Nephron progenitor cell (in vitro differentiated cells): Measurements from ENCODE around the gene HIGD1B.

Experiments
- DNase-seq: peaks from one replicate; pipeline ENCODE4 v3.0.0; 2021
- H3K27ac Mint-ChIP-seq: 2 replicates; pipeline ENCODE4 v1.8.0; 2021; ENCODE audit warnings: mild to moderate bottlenecking, moderate library complexity, mixed read lengths
- H3K27me3 Mint-ChIP-seq: 2 replicates; pipeline ENCODE4 v1.8.0; 2021; ENCODE audit warnings: mild to moderate bottlenecking, low read depth, mixed read lengths; ENCODE audit not compliant: poor library complexity
- H3K36me3 Mint-ChIP-seq: 2 replicates; pipeline ENCODE4 v1.8.0; 2021; ENCODE audit warnings: low read depth, mixed read lengths
- H3K4me1 Mint-ChIP-seq: 2 replicates; pipeline ENCODE4 v1.8.0; 2021; ENCODE audit warnings: mixed read lengths
- H3K4me3 Mint-ChIP-seq: 2 replicates; pipeline ENCODE4 v1.8.0; 2021; ENCODE audit warnings: mild to moderate bottlenecking, moderate library complexity, mixed read lengths
- H3K9me3 Mint-ChIP-seq: 2 replicates; pipeline ENCODE4 v1.8.0; 2021; ENCODE audit warnings: mild to moderate bottlenecking, moderate library complexity, mixed read lengths
- CTCF ChIP-seq: fragments of 200-600 bp; sonication (generic); IDR thresholded peaks from 2 replicates; pipeline ENCODE4 v1.5.0; 2021; ENCODE audit warnings: antibody characterized with exemption

The HIGD1B gene

GRCh38 chr17:44877121-44877520, 29.4 kb downstream of the HIGD1B start:
- Mint-ChIP-seq H3K4me1 (no peaks in the 10 kb centered on the region), H3K36me3 (peaks cover 54% of the 10 kb centered on the region), H3K27ac (no peak overlapping the region), H3K27me3 (no peaks in the 10 kb centered on the region), H3K4me3 (no peak overlapping the region), H3K9me3 (no peaks in the 10 kb centered on the region)
- DNase-seq = no peak
- TF ChIP-seq CTCF = no peak

- H3K9me3 Mint-ChIP-seq = no peaks in the 10 kb centered on the region
- peak; percentile 23 for DNase-seq
Observed at GRCh38 chr17:44878627-44879221, 31.0 kb downstream of the HIGD1B start.

GRCh38 chr17:44879376-44879775, 31.7 kb downstream of the HIGD1B start:
- H3K9me3 Mint-ChIP-seq = no peaks in the 10 kb centered on the region
- H3K36me3 Mint-ChIP-seq = peaks cover 62% of the 10 kb centered on the region
- DNase-seq = no peak
- H3K4me1 Mint-ChIP-seq = no peaks in the 10 kb centered on the region
- no peak overlapping the region for H3K4me3 Mint-ChIP-seq
- H3K27me3 Mint-ChIP-seq = no peaks in the 10 kb centered on the region
- no peak for TF ChIP-seq CTCF
- H3K27ac Mint-ChIP-seq = no peak overlapping the region

More at GRCh38 chr17:44878627-44879221, 31.0 kb downstream of the HIGD1B start:
- TF ChIP-seq CTCF = peak; percentile 48
- Mint-ChIP-seq H3K36me3 (peaks cover 61% of the 10 kb centered on the region), H3K4me3 (no peak overlapping the region), H3K27ac (no peak overlapping the region), H3K27me3 (no peaks in the 10 kb centered on the region), H3K4me1 (no peaks in the 10 kb centered on the region)

- H3K27me3 Mint-ChIP-seq = no peaks in the 10 kb centered on the region
- no peak for TF ChIP-seq CTCF
- H3K36me3 Mint-ChIP-seq = peaks cover 66% of the 10 kb centered on the region
- no peaks in the 10 kb centered on the region for H3K9me3 Mint-ChIP-seq
- DNase-seq = no peak
- H3K27ac Mint-ChIP-seq = no peak overlapping the region
- H3K4me3 Mint-ChIP-seq = no peak overlapping the region
- H3K4me1 Mint-ChIP-seq = no peaks in the 10 kb centered on the region
Observed at GRCh38 chr17:44880062-44880461, 32.4 kb downstream of the HIGD1B start.

- H3K4me3 Mint-ChIP-seq = no peak overlapping the region
- peaks cover 62% of the 10 kb centered on the region for H3K36me3 Mint-ChIP-seq
- no peaks in the 10 kb centered on the region for H3K9me3 Mint-ChIP-seq
- no peak for DNase-seq
- no peak overlapping the region for H3K27ac Mint-ChIP-seq
- TF ChIP-seq CTCF = no peak
- no peaks in the 10 kb centered on the region for H3K27me3 Mint-ChIP-seq
- no peaks in the 10 kb centered on the region for H3K4me1 Mint-ChIP-seq
Observed at GRCh38 chr17:44881145-44881544, 33.5 kb downstream of the HIGD1B start.

GRCh38 chr17:44884941-44885340, 37.3 kb downstream of the HIGD1B start:
- no peak overlapping the region for H3K4me3 Mint-ChIP-seq
- H3K9me3 Mint-ChIP-seq = no peaks in the 10 kb centered on the region
- H3K4me1 Mint-ChIP-seq = no peaks in the 10 kb centered on the region
- H3K27ac Mint-ChIP-seq = no peak overlapping the region
- peaks cover 48% of the 10 kb centered on the region for H3K36me3 Mint-ChIP-seq
- H3K27me3 Mint-ChIP-seq = no peaks in the 10 kb centered on the region
- TF ChIP-seq CTCF = no peak
- no peak for DNase-seq
